ENCODE results near the gene TMEM87A. TPM values are rescaled to one million over a fixed set of nuclear protein-coding genes. Genes with fewer than 3 reads are reported as not detected.

Gene TMEM87A
- total and polyA plus RNA-seq, 7 donors, result 16.4 to 30.9 (median 22.0) TPM

GRCh38 chr15:42172475-42172874 lies 100.8 kb downstream of the TMEM87A start:
- TF ChIP-seq CTCF (IDR thresholded peaks at IDR 0.05), result no peak
- no peaks in the 10 kb centered on the region for H3K4me1 ChIP-seq
- no peak overlapping the region for H3K4me3 ChIP-seq
- H3K36me3 ChIP-seq (ENCODE audit: insufficient read depth in 1 of 2, low read depth in 1 of 2), result peaks cover 6 to 99% of the 10 kb centered on the region in 2 donors
- no peak for ATAC-seq
- 77 to 85% (median 79%) methylated on average over 5 of the region's 5 CpGs for WGBS, 3 donors
- H3K9me3 ChIP-seq, result no peaks in the 10 kb centered on the region
- DNase-seq, result no peak
- H3K27ac ChIP-seq, result no peak overlapping the region
- H3K27me3 ChIP-seq (ENCODE audit: insufficient read depth in 3 of 3, low read length in 2 of 3), result no peaks in the 10 kb centered on the region
- intact Hi-C loops (cut with DNase I), result no loop called here

DNA sequence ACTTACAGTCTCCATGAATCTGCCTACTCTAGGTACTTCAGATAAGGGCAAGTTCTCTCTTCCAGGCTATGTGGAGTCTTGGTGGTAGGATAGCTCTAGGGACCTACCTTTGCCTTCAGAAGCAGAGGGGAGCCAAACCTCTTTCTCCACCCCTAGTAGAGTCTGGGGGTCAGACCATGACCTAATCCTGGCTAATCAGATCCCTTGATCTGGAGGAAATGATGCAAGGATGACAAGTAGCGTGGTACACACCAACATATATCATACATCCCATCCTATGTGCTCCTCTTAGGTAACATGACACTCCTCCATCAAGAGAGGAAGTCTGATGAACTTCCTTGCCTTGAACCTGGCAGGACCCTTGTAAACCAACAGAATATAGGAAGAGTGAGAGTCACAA lies 101.4 kb downstream of the TMEM87A start:
- 84 to 95% (median 86%) methylated on average over 1 of the region's 1 CpG for WGBS, 3 donors
- H3K27me3 ChIP-seq (ENCODE audit: insufficient read depth in 3 of 3, low read length in 2 of 3), result no peaks in the 10 kb centered on the region
- no peaks in the 10 kb centered on the region for H3K4me1 ChIP-seq
- no peak overlapping the region for H3K27ac ChIP-seq
- ATAC-seq, result no peak
- intact Hi-C loops (cut with DNase I), result no loop called here
- H3K4me3 ChIP-seq, result no peak overlapping the region
- H3K9me3 ChIP-seq, result no peaks in the 10 kb centered on the region
- no peak for DNase-seq
- H3K36me3 ChIP-seq (ENCODE audit: insufficient read depth in 1 of 2, low read depth in 1 of 2), result peaks cover 6 to 99% of the 10 kb centered on the region in 2 donors
- no peak for TF ChIP-seq CTCF (IDR thresholded peaks at IDR 0.05)

GRCh38 chr15:42171122-42171521 lies 102.1 kb downstream of the TMEM87A start:
- no peak for TF ChIP-seq CTCF (IDR thresholded peaks at IDR 0.05)
- peak in 1 of 4 donors; percentile 27 for ATAC-seq
- no peaks in the 10 kb centered on the region for H3K9me3 ChIP-seq
- intact Hi-C loops (cut with DNase I), result no loop called here
- H3K27me3 ChIP-seq (ENCODE audit: insufficient read depth in 3 of 3, low read length in 2 of 3), result no peaks in the 10 kb centered on the region
- WGBS, 3 donors, result 58 to 77% (median 69%) methylated on average over 1 of the region's 1 CpG
- no peak overlapping the region for H3K27ac ChIP-seq
- DNase-seq, result no peak
- H3K4me1 ChIP-seq, result no peaks in the 10 kb centered on the region
- no peak overlapping the region for H3K4me3 ChIP-seq
- peaks cover 6 to 99% of the 10 kb centered on the region in 2 donors for H3K36me3 ChIP-seq (ENCODE audit: insufficient read depth in 1 of 2, low read depth in 1 of 2)

- Histone ChIP-seq H3K27ac (no peak overlapping the region), H3K36me3 (ENCODE audit: insufficient read depth in 1 of 2, low read depth in 1 of 2) (peaks cover 7 to 99% of the 10 kb centered on the region in 2 donors), H3K4me3 (no peak overlapping the region), H3K9me3 (no peaks in the 10 kb centered on the region), H3K4me1 (no peaks in the 10 kb centered on the region), H3K27me3 (ENCODE audit: insufficient read depth in 3 of 3, low read length in 2 of 3) (no peaks in the 10 kb centered on the region)
- 90 to 92% (median 91%) methylated on average over 13 of the region's 13 CpGs for WGBS, 3 donors
- ATAC-seq (no peak), DNase-seq (no peak)
- TF ChIP-seq CTCF (IDR thresholded peaks at IDR 0.05), result no peak
- intact Hi-C loops (cut with DNase I), result no loop called here
Measured at GRCh38 chr15:42166225-42166940, 106.8 kb downstream of the TMEM87A start.

GRCh38 chr15:42165106-42165505 lies 108.1 kb downstream of the TMEM87A start:
- DNase-seq (no peak), ATAC-seq (peak in 1 of 4 donors; percentile 26)
- no peak for TF ChIP-seq CTCF (IDR thresholded peaks at IDR 0.05)
- WGBS, 3 donors, result 92 to 95% (median 94%) methylated on average over 6 of the region's 6 CpGs
- intact Hi-C loops (cut with DNase I), result no loop called here
- Histone ChIP-seq H3K27me3 (ENCODE audit: insufficient read depth in 3 of 3, low read length in 2 of 3) (no peaks in the 10 kb centered on the region), H3K9me3 (no peaks in the 10 kb centered on the region), H3K36me3 (ENCODE audit: insufficient read depth in 1 of 2, low read depth in 1 of 2) (peaks cover 7 to 99% of the 10 kb centered on the region in 2 donors), H3K27ac (no peak overlapping the region), H3K4me3 (no peak overlapping the region), H3K4me1 (no peaks in the 10 kb centered on the region)

Data from psoas muscle (tissue), 8 donors.